ENCODE data around the gene PATJ.

DNA sequence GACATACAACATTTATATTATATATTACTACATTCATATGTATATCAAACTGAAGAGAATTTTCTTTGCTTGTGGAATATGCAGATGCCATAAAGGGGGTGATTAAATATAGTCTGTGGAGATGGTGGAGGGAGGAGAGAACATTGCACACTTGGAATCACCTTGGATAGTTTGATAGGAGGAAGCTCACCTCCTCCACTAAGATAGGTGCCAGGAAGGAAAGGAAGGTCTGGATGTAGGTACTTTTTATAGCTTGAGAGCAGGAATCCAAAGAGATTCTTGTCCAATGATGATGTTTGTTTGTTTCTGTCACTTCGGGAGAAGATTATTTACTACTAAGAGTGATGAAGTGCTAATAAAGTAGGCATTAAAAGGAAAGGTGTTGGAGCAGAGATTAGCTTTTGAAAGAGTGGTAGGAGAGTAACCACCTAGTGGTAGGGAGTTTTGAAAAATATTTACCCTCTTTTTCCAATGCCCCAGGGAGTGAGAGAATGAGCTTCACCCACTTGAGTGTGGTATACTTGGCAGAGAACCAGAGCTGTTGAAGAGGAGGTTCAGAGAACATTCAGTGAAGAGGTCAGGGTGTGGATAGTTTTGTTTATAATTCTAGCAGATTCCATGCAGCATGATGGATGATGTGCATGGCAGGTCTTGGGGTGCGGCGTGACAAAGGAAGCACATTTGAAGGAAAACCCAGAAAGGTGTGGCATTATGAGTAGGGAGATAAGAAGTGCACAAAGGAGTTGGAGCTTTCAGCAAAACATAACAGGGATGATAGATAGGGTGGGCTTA is 145.0 kb downstream of the PATJ start:
- TF ChIP-seq EZH2 (IDR thresholded peaks at IDR 0.05) (no peak), POLR2AphosphoS5 (IDR thresholded peaks at IDR 0.05; ENCODE audit: borderline replicate concordance, low read depth, low read length) (no peak), FOXP2 (optimal IDR thresholded peaks at IDR 0.05; ENCODE audit: control extremely low read depth, extremely low read length, insufficient read depth) (no peak)
